Stimulated activated CD8-positive, alpha-beta memory T cell treated with anti-CD3 and anti-CD28 coated beads, Interleukin-15, amount 100 ng/mL, for 1 hour (primary cell): ENCODE data around the gene CHST10.

Experiments
- DNase-seq: peaks from one replicate; pipeline ENCODE4 v3.0.0-alpha.2; 2020; ENCODE audit warnings: low read depth

Gene CHST10

DNA sequence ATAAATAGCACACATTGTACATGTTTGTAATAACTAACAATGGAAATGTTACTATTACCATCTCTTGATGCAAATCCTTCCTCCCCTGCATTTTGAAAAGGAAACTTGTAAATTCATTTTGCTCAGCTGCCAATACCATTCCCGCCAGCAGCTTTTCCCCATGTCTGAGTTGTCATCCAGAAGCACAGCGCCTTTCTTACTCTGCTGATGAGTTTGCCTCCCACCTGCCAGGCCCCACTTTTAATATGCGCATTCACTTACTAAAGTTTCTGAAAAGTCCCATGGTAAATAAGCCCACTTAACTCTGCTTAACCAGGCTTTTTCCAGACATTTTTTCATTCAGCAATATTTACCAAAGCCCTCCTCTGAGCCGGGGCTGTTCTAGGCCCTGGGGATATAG lies 3.9 kb downstream of the CHST10 start:
- DNase-seq: no peak

DNA sequence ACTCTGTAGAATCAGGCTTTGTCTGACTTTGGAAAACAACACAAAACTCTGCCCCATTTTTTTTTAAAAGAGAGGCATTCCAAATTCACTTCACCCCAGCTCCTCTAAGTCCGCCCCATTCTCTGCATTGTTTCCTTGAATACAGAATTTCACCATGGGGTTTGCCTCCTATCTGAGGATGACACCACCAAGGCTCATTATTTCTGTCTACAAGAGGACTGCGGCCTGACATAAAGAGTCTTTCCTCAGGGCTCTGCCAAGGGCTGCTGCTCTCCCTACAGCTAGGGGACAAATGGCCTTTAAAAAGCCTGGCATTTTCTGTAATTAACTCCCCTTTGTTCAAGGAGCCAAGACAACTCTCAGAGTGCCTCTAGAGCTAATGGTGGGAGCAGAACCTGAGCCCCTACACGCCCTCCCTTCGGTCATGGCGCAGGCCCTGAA lies 4.6 kb downstream of the CHST10 start:
- DNase-seq: no peak

DNA sequence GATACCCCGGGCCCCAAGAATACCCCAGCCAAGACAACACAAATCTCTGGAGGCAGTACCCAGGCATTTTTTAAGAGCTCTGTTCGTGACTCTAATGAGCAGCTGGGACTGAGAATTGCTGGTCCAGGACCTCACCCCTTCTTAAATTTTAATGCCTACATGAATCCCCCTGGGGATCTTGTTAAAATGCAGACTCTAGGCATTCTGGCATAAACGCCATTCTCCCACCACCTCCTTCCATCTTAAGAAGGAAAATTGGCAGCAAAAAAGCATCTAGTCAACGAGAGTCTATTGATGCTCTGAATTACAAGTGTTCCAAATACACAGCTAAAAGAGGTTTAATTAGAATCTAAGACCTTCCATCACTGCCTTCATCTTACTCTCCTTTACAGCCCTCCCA lies 5.0 kb downstream of the CHST10 start:
- DNase-seq: no peak

DNA sequence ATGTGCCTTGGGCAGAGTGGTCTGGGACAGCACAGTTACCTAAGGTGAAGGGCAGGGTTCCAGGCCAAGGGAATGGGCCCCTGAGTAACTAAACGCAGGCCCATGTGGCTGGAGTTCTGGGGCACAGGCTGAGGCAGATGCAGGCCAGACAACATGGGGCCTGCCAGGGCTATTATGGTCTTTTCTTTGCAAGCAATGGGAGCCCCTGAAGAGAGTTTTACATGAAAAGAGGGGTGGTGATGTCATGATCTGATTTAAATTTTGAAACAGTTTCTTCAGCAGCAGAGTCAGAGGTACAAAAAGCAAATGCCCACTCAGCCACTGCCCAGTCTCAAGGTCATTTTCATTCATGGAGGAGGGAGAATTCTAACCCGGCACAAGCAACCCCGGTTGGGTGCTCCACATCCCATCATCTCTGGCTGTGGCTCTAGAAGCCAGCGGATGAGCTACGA lies 5.6 kb downstream of the CHST10 start:
- DNase-seq: no peak

DNA sequence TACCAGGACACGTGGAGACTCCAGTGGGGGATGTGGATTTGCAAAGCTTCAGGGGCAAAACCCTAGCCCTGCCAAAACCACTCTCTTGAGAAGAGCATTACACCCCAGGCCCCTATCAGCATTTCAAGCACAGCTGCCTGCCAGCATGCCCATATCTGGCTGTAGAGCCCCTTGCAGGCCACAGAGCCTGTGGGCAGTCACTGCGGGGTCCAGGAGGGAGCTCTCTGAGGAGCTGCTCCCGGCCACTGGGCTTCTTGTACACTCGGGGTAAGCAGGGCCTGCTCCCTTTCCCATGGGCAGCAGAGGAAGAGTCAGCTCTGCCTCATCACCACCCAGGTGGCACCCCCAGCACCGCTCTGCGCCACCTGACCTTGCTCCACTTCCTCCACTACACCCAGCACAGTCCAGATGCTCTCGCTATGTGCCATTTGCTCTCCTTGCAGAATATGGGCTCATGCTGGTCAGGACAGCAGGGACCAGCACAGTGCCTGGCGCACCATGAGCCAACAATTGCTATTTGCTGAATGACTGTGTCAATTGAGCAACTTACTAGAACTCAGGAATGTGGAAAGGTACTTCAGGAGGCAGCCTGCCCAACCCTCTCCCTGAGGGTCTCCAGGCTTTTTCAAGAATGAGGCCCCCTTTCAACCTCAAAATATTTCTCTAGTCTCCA lies 7.4 kb downstream of the CHST10 start:
- DNase-seq: no peak

DNA sequence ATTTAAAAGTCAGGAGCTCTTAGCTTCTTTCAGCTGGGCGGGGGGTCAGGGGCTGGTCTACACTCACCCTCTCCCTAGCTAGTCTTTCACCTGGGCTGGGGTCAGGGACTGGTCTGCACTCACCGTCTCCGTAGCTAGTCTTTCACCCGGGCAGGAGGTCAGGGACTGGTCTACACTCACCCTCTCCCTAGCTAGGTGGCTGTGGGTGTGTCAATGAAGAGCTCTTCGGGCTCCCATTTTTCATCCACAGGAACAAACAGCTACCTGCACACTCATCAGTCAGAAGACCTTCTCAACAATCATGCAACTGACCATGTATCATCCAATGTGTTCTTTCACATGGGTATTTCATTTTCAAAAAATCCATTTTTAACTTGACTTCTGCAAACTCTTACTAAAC lies 8.0 kb downstream of the CHST10 start:
- DNase-seq: no peak

DNA sequence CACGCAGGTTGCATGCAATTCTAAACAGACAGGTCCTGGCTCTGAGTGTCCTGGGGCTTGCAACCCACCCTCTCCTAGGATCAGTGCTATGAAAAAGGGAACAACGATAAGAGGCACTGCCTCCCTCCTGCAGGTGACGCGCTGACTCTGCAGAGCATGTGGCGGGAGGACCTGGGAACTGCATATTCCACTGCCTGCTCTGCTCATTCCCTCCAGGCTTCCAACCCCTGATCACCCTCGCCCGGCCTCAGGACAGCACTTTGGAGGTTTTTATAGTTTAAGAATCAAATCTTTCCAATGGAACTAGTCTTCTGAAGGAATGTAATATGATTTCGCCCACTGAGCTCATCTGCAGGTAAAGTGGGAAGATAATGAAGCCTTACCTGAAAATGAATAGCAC lies 8.5 kb downstream of the CHST10 start:
- DNase-seq: no peak

DNA sequence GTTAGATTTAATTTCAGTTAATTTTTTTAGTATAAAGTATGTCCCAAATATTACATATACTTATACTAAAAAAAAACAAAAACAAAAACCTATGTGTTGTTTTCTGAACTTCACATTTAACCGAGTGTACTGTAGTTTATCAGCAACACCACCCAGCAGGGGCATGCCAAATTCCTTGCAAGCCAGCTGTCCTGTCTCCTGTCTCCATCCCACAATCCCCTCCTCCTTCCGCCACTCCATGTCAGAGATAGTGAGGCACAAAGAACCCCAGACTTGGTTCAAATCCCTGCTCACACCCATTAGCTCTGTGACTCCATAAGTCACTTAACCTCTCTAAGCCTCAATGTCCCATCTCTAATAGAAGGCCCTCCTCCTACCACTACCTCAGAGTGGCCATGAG lies 9.4 kb downstream of the CHST10 start:
- no peak for DNase-seq

DNA sequence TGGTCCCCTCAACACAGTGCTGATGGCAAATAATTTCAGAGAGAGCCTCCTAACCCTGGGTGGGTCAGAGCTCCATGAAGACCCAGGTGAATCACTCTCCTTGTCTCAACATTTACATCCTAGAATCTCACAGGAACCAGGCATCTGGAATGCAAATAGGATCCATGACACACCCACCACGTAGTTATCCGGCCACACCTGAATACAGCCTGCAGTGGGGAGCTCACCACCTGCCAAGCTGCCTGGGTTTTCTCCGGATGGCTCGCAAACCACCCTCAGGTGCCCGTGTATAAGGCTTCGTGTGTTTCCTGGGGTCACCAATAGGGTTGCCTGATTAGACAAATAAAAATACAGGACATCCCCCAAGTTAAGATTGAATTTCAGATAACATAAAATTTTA lies 9.9 kb downstream of the CHST10 start:
- no peak for DNase-seq

DNA sequence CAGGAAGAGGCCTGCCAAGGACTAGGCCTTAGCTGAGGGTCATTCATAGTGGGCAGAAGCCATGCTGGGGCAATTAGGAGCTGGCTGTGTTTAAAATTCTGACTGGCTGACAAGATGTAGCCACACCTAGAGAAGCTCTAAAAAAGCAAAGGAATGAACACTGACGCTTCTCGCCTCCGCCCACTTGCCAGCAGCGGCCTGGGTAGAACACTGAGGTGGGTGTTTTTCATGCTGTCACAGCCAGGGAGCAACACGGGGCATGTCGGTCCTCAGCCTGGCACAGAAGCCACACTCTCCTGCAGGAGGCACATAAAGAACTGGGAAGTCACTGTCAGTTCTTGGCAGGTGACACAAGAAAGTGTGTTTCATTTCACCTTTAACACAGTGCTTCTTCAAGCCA lies 10.4 kb downstream of the CHST10 start:
- DNase-seq: no peak

DNA sequence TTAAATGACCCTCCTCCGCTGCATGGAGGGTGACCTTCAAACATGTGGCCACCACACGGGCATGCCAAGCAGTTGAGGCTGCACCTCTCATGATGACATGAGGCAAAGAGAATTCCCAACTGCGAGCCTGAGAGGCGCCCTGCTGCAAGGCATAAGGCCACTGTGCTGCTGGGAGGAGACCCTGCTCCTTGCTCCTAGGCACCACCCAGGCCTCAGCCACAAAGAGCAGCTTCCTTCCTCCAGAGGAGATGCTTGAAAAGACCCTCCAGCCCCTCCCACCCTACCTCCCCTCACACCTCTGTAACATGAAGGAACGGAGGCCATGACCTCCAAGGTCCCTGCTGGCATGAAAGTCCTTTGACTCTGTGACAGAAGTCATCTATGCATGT lies 11.4 kb downstream of the CHST10 start:
- no peak for DNase-seq

DNA sequence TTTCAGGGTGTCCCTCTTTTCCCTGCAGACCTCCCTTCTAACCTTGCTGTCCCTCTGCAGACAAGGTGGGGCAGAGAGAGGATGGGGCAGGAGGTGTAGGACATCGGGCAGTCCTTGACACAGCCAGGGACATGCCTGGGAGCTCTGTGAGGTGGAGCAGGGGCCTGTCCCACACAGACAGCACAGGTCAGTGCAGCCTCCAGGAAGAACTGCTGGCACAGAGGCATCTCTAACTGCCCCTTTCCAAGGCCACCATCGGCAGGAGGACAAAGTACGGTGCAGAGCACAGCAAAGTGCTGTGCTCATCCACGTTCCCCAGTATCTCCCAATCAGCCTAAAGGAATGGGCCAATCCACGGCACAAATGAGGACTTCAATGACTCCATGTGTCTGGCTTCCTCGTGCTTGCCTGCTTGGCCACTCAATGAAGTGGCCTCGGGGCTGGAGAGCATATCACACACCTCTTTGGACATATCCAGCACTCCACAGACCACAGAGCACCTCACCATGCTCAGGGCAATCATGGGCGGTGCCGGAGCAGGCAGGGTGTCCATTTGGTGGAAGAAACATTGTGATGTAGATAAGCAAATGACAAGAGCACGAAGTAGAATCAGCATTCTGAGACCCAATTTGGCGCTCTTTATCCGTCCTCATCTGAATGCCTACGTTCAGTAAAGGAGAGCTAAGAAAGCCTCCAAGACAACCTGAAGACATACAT lies 11.9 kb downstream of the CHST10 start:
- DNase-seq: no peak

DNA sequence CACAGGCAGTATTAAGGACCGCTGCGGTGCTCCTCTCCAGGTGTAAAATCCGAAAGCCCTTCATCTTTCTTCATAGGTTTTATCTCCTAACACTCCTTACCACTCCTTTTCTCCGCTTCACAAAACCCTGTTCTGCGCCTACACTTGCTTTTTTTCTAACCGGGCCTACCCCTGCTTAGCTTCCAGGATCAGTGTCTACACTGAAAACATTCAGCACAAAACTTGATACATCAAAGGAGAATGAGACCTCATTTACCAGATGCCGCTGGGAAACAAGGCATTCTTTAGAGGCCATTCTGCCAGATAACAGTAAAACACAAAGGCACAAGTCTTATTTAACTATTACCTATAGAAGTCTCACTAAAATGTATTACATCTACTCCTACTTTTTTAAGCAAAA lies 13.1 kb downstream of the CHST10 start:
- no peak for DNase-seq

DNA sequence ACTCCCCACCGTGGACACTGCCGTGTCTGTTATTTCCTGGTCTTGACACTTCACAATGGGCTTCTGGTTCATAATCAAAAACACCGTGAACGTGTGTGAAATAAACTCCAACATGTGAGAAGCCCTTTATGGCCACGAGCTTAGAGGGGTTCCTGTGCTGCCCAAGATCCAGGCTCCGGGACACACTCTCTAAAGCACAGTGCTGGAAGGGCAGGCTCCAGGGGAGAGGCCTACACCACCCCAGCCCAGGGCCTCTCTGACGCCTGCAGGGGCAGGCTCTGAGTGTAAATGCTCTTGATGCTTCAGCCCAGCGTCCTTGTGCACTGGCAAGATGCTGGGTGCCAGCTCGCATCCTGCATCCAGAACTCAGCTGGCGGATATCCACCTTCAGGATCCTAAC lies 13.7 kb downstream of the CHST10 start:
- DNase-seq: no peak

DNA sequence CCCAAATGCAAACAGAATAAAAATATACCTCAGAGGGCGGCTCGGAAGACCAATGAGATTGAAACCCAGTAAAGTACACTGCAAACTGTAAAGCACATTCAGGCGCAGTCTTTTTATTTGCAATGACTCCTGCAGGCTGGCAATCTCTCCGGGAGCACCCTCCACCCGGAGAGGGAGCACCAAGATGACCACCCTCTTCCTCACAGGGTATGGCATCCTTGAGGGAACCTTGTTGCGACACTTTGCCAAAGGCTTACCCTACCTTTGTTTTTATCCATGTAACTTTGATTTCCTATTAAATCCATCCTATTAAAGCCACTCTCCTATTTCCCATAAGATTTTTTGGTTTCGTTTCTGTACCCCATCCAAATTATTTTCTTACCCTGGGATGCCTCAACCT lies 16.2 kb downstream of the CHST10 start:
- DNase-seq: no peak

DNA sequence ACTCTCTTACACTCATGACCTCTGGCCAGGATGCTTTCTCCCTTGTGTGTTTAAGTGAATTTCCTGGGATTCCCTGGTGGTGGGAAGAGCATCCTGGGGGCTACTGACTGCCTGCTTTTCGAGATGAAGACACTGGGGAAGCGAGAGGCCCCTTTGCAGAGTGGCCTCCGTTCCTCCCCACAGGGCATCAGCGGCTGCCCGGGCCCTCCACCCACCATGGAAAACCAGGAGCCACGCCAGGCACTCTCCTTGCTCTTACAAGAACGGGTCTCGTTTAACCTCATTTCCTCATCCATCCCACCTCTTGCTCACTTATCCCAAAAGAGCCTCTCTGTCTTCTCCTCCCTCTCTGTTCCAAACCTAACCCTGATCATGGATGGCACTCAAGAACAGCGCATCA lies 17.8 kb downstream of the CHST10 start:
- DNase-seq: no peak

DNA sequence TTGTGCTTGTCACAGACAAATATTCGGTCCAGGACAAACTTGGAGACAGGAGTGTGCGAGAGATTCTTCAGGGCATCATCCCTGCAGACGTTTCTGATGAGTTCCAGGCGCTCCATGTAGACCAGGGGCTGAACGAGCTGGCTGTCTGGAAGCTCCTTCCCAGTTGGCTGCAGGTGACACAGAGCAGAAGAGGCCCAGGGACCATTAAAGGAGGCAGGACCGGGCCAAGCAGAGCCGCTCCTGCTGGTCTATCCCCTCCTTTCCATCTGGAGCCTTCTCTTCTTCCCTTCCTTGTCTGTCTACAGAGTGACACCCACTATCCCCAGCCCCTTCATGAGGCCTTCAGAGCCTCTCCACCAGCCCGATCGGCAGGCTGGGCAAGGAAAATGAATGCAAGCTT lies 19.5 kb downstream of the CHST10 start:
- DNase-seq: no peak

DNA sequence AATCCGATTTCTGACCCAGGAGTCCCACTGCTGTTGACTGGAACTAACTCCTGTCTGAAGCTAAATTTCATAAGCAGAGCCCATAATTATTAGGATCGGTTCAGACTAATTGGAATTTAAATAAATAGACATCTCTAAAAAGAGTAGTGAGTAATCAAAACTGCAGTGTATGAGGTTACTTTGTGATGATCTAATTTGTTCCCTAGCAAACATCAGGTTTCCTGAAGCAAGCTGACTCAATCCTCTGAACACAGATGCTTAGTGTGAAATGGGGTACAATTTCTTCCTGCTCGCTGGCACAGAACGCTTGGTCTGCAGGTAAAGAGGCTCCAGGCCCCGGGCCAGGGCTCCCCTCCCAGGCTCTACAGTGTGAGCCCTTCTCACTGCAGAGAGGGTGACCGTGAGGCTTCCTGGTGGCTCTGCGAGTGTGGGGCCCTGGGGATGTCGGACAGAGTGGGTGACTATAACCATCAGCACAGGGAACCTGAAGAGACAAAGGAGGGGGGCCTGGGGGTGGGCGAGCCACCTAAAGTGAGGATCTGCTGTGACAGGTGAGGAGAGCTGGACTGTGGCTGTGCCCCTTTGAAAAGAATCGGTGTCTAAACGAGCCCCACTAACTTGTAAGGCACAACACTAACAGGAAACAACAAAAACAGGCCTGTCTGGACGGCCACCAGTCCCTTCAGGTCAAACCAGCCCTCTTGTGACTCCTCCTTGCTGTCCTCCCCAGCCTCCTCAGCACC lies 20.2 kb downstream of the CHST10 start:
- DNase-seq: no peak

DNA sequence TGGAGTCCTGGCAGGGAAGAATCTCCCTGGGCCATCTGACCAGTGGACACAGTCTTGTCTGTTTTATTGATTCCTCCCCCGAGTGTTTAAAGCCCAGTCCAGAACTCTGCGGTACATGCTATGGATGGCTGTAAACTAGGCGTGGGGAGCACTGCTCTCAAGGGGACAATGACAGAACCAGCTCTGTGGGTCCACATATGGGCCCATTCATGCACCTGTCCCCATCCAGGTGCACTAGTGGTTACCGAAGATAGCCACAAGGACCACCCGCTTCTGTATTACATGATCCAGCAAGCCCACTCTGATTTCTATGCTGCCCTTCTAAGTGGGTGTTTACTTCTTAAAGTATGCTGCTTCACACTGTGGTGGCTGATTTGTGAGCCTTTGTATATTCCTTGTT lies 21.0 kb downstream of the CHST10 start:
- no peak for DNase-seq

DNA sequence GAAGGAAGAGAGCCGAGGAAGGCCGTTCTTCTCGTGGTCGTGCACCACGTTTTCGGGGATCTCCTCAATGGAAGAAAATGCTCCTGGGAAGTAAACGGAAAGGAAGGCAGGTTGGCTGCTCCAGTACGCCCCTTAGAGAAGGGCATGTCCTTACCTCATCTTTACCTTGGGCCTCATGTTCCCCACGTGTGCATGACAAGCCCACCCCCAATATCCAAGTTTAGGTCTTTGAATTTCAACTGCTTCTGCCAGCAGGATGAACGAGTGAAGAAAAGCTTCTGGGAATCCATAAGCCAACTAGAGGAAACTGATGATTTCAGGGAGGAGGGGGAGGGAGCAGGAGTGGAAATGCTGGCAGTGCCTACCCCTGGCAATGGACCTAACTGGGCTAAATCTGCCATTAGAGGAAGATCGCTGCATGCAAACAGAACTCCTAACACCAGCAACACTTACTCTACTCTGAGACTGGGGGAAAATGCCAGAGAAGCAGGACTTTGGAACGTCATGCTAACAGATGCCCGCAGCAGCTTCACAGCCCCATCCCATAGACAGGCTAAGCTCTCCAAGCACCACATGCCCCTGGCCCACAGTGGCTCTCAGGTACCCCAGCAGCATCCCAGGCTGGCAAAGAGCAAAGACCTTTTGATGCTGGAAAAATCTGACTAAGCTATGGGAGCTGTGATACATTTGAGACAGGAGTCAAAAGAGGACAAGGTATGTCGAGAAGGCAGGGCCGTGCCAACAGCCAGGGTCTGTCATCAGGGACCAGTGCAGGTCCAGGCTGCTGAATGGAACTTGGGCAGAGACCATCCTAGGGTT lies 21.7 kb downstream of the CHST10 start:
- no peak for DNase-seq

DNA sequence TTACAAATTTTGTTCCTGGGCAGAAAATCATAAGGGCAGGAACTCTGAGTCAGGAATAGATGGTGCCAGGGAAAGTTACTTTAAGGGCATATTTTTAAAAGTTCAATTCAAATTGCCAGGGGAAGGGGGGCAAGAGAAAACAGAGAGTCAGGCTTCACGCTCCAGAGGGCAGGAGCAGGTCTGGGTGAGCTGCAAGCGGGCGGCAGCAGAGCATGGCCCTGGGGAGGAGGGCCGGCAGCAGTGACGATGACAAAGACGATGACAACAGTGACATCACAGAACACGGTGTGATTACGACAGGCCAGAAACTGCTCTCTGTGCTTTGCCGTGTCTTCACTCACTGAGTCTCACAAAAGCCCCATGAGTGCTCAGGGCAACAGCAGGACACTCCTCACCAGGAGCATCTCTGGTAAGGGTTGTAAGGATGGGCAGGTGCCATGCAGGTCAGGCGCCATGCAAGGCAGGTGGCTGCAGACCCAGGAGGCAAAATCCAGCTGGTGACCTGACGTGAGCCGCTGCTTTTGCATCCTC lies 23.3 kb downstream of the CHST10 start:
- DNase-seq: no peak

DNA sequence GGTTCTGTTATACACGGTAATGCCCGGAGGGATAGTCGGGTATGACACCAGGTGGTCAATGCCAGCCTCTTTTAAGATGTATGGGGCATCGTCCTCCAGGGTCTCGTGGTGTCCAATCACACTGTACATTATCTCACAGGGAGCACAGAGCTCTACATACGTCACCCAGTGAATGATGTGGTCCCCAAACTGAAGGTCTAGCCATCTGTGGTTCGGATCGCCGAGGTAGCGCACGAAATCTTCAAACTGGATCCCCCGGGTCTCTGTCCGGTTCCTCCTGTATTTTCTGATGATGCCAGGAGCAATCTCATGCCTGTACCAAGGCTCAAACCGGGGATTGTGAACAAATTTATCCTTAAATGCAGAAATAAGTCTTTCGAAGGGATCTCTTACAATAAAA lies 24.1 kb downstream of the CHST10 start:
- DNase-seq: no peak
